Naive thymus-derived CD4-positive, alpha-beta T cell (primary cell): ENCODE data around the gene SNRNP25. TPM values are rescaled to one million over a fixed set of nuclear protein-coding genes. Genes with fewer than 3 reads are reported as not detected.
A peak's percentile ranks its signal among the peaks of the same experiment; 100 is the strongest.

Experiments used
- ATAC-seq: fragments of 150-1000 bp; cut with Tn5 transposase; 2 replicates; pipeline ENCODE4 v1.10.0; 2021; ENCODE audit warnings: mild to moderate bottlenecking, moderate library complexity
- CTCF ChIA-PET: fragments of 350-600 bp; sonication (Branson Sonifier 250); formaldehyde crosslinking; loops from one replicate; lab custom pipeline; 2021; ENCODE audit warnings: antibody characterized with exemption; lab: Charles Lee
- POLR2A ChIA-PET: fragments of 350-600 bp; sonication (Branson Sonifier 250); formaldehyde crosslinking; loops from one replicate; lab custom pipeline; 2021; ENCODE audit warnings: antibody characterized with exemption, inconsistent platforms; lab: Charles Lee
- DNase-seq, 9 donors: peaks; one replicate each; pipeline versions ENCODE4 v3.0.0 to v3.0.0-alpha.2; 2020 to 2022; ENCODE audit warnings: mixed read lengths in 1 of 9
- H3K27ac ChIP-seq: one replicate; pipeline ENCODE4 v1.7.0; 2013; ENCODE audit warnings: mild to moderate bottlenecking, low read depth, low read length, moderate library complexity
- H3K27me3 ChIP-seq, 2 donors: one replicate each; pipeline ENCODE4 v1.7.0; 2013; ENCODE audit warnings: low read length in 2 of 2, mild to moderate bottlenecking in 2 of 2, moderate library complexity in 2 of 2; ENCODE audit not compliant: control insufficient read depth in 2 of 2, insufficient read depth in 2 of 2
- H3K36me3 ChIP-seq, 3 experiments: 1 replicate in 2 of 3; 2 replicates in 1 of 3; pipeline ENCODE4 v1.7.0; 2013; ENCODE audit warnings: low read length in 3 of 3, mild to moderate bottlenecking in 3 of 3, moderate library complexity in 1 of 3; ENCODE audit not compliant: insufficient read depth in 3 of 3, control insufficient read depth in 2 of 3
- H3K4me1 ChIP-seq, 2 donors: one replicate each; pipeline ENCODE4 v1.7.0; 2013; ENCODE audit warnings: low read length in 2 of 2, mild to moderate bottlenecking in 2 of 2, moderate library complexity in 1 of 2; ENCODE audit not compliant: control insufficient read depth in 2 of 2, insufficient read depth in 2 of 2
- H3K4me3 ChIP-seq: 2 replicates; pipeline ENCODE4 v1.7.0; 2013; ENCODE audit warnings: mild to moderate bottlenecking, low read length
- H3K9me3 ChIP-seq, 3 experiments: 1 replicate in 2 of 3; 2 replicates in 1 of 3; pipeline ENCODE4 v1.7.0; 2013; ENCODE audit warnings: low read length in 3 of 3; ENCODE audit not compliant: control insufficient read depth in 2 of 3
- H3K27ac Mint-ChIP-seq, 9 donors: one replicate each; pipeline ENCODE4 v1.8.0; 2020 to 2022; ENCODE audit warnings: mixed read lengths in 9 of 9, mild to moderate bottlenecking in 8 of 9, moderate library complexity in 5 of 9, inconsistent platforms in 2 of 9
- H3K27me3 Mint-ChIP-seq, 5 donors: one replicate each; pipeline ENCODE4 v1.8.0; 2021 to 2022; ENCODE audit warnings: mixed read lengths in 5 of 5, mild to moderate bottlenecking in 1 of 5
- H3K36me3 Mint-ChIP-seq, 5 donors: one replicate each; pipeline ENCODE4 v1.8.0; 2020 to 2022; ENCODE audit warnings: mixed read lengths in 5 of 5, mild to moderate bottlenecking in 3 of 5, inconsistent platforms in 1 of 5
- H3K4me1 Mint-ChIP-seq, 7 donors: one replicate each; pipeline ENCODE4 v1.8.0; 2020 to 2022; ENCODE audit warnings: mixed read lengths in 7 of 7, mild to moderate bottlenecking in 3 of 7, inconsistent platforms in 1 of 7
- H3K4me3 Mint-ChIP-seq, 10 donors: one replicate each; pipeline ENCODE4 v1.8.0; 2020 to 2022; ENCODE audit warnings: mild to moderate bottlenecking in 10 of 10, mixed read lengths in 10 of 10, moderate library complexity in 6 of 10, inconsistent platforms in 2 of 10
- H3K9me3 Mint-ChIP-seq, 11 donors: one replicate each; pipeline ENCODE4 v1.8.0; 2020 to 2022; ENCODE audit warnings: mixed read lengths in 11 of 11, mild to moderate bottlenecking in 4 of 11, inconsistent platforms in 1 of 11, moderate library complexity in 1 of 11
- intact Hi-C, 2 donors: fragments of 100-400 bp; cut with micrococcal nuclease; formaldehyde crosslinking; loops; one replicate each; pipeline ENCODE4 v1.15.1; 2023
- microRNA-seq: library from miRNA; unstranded; fragments of <30 nt; microRNA quantifications from one replicate; pipeline ENCODE4 v1.2.0, GENCODE V29; 2022; ENCODE audit warnings: borderline microRNAs expressed
- polyA plus RNA-seq, 2 donors: library from polyadenylated mRNA; unstranded; fragments of 300-500 nt; fragmentation: Illumina TruSeq; gene quantifications; one replicate each; pipeline ENCODE4 v1.2.3, GENCODE V29; 2021
- total RNA-seq, 6 experiments: library from RNA in 5 of 6; stranded (reverse) in 5 of 6; gene quantifications; 1 replicate in 5 of 6; 2 replicates in 1 of 6; pipeline ENCODE4 v1.2.3 and lab custom pipeline; 2021 to 2026

The SNRNP25 gene
- total and polyA plus RNA-seq, 7 experiments from 2014 or later = 9.8 to 57.4 (median 12.3) TPM

- Mint-ChIP-seq H3K27ac (no peak overlapping the region), H3K36me3 (peaks cover 0 to 18% (median 0%) of the 10 kb centered on the region in 5 donors)
- POLR2A ChIA-PET = interaction anchor here (0.8 kb wide), 1 partner anchor 8 kb away, joined by 3 read pairs; no protein-coding TSS in a partner anchor
Observed at GRCh38 chr16:105521-105920, 51.9 kb downstream of the SNRNP25 start.

DNA sequence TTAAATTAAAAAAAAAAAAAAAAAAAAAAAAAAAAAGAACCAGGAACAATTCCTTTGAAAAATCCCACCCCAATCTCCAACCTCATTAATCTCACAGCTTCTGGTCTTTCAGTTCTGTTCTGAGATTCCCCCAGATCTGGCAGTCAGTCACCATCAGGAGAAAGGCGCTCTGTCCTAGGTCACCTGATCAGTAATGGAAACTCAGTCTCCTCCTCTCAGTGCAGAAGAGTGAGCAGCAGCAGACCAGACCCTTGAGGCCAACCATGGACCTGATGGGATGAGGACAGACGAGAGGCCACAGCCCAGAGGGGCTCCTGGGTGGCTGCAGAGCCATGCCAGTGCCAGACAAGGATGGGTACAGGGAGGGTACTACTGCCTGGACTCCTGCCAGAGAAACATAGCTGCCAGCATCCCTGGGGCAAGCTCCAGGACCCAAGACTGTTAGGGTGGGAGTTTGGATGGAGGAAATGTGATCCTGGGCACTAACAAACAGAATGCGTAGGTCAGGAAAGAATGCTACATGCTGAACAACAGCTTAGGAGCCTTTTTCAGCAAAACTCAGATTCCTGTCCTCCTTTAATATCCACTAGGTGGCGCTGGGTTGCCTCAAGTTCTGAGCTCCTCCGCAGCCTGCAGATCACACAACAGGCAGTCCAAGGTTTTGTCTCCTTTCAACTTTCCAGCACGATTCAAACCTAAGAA, 53.1 kb downstream of the SNRNP25 start:
- no peaks in the 10 kb centered on the region for H3K27me3 ChIP-seq
- intact Hi-C loops = loop anchor here (1.0 to 2.0 kb wide), 4 partner anchors 74 to 296 kb away; partner anchors contain the start of gene HBQ1 (in 1 of the 2)
- H3K9me3 ChIP-seq = no peaks in the 10 kb centered on the region
- H3K4me3 ChIP-seq = no peak overlapping the region
- no peaks in the 10 kb centered on the region for H3K27me3 Mint-ChIP-seq
- peaks cover 0 to 18% (median 3%) of the 10 kb centered on the region in 5 donors for H3K36me3 Mint-ChIP-seq
- no peak overlapping the region for H3K27ac ChIP-seq
- H3K4me3 Mint-ChIP-seq = no peak overlapping the region
- peak overlapping the region in 3 of 9 donors; percentile 6 to 62 (median 39) for H3K27ac Mint-ChIP-seq
- peaks cover 0 to 38% (median 0%) of the 10 kb centered on the region in 3 experiments for H3K36me3 ChIP-seq
- peak in 8 of 9 donors; percentile 37 to 73 (median 64) for DNase-seq
- POLR2A ChIA-PET = interaction anchor here (0.7 to 1.7 kb wide), 4 partner anchors 11 to 255 kb away, joined by 3 to 10 read pairs (median 4); no protein-coding TSS in a partner anchor
- CTCF ChIA-PET = interaction anchor here (0.8 to 3.8 kb wide), 16 partner anchors 10 to 343 kb away, joined by 3 to 35 read pairs (median 4); partner anchors contain the start of gene HBQ1
- peaks cover 0 to 7% (median 4%) of the 10 kb centered on the region in 7 donors for H3K4me1 Mint-ChIP-seq
- peaks cover 0 to 1% (median 0%) of the 10 kb centered on the region in 11 donors for H3K9me3 Mint-ChIP-seq
- H3K4me1 ChIP-seq = no peaks in the 10 kb centered on the region
- peak; percentile 89 for ATAC-seq

More at GRCh38 chr16:105521-105920, 51.9 kb downstream of the SNRNP25 start:
- DNase-seq (no peak), ATAC-seq (no peak)
- H3K4me1 Mint-ChIP-seq = peaks cover 0 to 7% (median 4%) of the 10 kb centered on the region in 7 donors
- no peak overlapping the region for H3K4me3 ChIP-seq
- intact Hi-C loops = no loop called here
- peaks cover 0 to 32% (median 0%) of the 10 kb centered on the region in 3 experiments for H3K36me3 ChIP-seq
- H3K27me3 Mint-ChIP-seq = no peaks in the 10 kb centered on the region
- H3K4me1 ChIP-seq = no peaks in the 10 kb centered on the region
- peaks cover 0 to 1% (median 0%) of the 10 kb centered on the region in 11 donors for H3K9me3 Mint-ChIP-seq
- no peaks in the 10 kb centered on the region for H3K27me3 ChIP-seq
- CTCF ChIA-PET = interaction anchor here (1.4 to 3.8 kb wide), 4 partner anchors 10 to 257 kb away, joined by 4 to 35 read pairs (median 10); no protein-coding TSS in a partner anchor
- H3K9me3 ChIP-seq = no peaks in the 10 kb centered on the region
- no peak overlapping the region for H3K27ac ChIP-seq
- no peak overlapping the region for H3K4me3 Mint-ChIP-seq

Small RNA genes lying within 50 kb of the gene (microRNA-seq; reads per million reads assigned to microRNA genes)
- not detected for gene MIR6859-4

Other genes with a start within 250 kb of the SNRNP25 start
- 10 to 100 TPM in 4 of 5 experiments, 1 to 10 TPM in 1; 8.5 to 45.4 (median 18.9) TPM for gene POLR3K, start 220 bp upstream of the SNRNP25 start, total RNA-seq
- 10 to 100 TPM; 20.4 to 28.6 TPM for gene POLR3K, start 220 bp upstream of the SNRNP25 start, polyA plus RNA-seq
- 1 to 10 TPM in 1 of 5 experiments, under 1 TPM in 1, not detected in 3; 0.66 to 1.6 TPM for gene RHBDF1, start 18.8 kb downstream of the SNRNP25 start, total RNA-seq
- gene RHBDF1, start 18.8 kb downstream of the SNRNP25 start, polyA plus RNA-seq = not detected
- gene MPG, start 24.4 kb downstream of the SNRNP25 start, total RNA-seq = 10 to 100 TPM; 17.5 to 59.5 (median 25.4) TPM
- gene MPG, start 24.4 kb downstream of the SNRNP25 start, polyA plus RNA-seq = 10 to 100 TPM; 50.5 to 52.3 TPM
- gene NPRL3, start 84.8 kb downstream of the SNRNP25 start, total RNA-seq = 10 to 100 TPM; 33.7 to 53.1 (median 38.0) TPM
- gene NPRL3, start 84.8 kb downstream of the SNRNP25 start, polyA plus RNA-seq = 10 to 100 TPM in 1 of 2 donors, 1 to 10 TPM in 1; 9.9 to 19.6 TPM
- gene HBZ, start 98.8 kb downstream of the SNRNP25 start, total RNA-seq = not detected
- not detected for gene HBZ, start 98.8 kb downstream of the SNRNP25 start, polyA plus RNA-seq
- not detected for gene HBM, start 112.2 kb downstream of the SNRNP25 start, total RNA-seq
- not detected for gene HBM, start 112.2 kb downstream of the SNRNP25 start, polyA plus RNA-seq
- 10 to 100 TPM in 1 of 5 experiments, 1 to 10 TPM in 1, under 1 TPM in 1, not detected in 2; 0.68 to 10.4 (median 1.1) TPM for gene HBA2, start 119.0 kb downstream of the SNRNP25 start, total RNA-seq
- gene HBA2, start 119.0 kb downstream of the SNRNP25 start, polyA plus RNA-seq = under 1 TPM in 1 of 2 donors, not detected in 1; 0.63 TPM
- gene HBA1, start 122.9 kb downstream of the SNRNP25 start, total RNA-seq = 10 to 100 TPM in 1 of 5 experiments, 1 to 10 TPM in 2, not detected in 2; 1.1 to 33.5 (median 2.2) TPM
- not detected for gene HBA1, start 122.9 kb downstream of the SNRNP25 start, polyA plus RNA-seq
- gene HBQ1, start 126.6 kb downstream of the SNRNP25 start, total RNA-seq = not detected
- gene HBQ1, start 126.6 kb downstream of the SNRNP25 start, polyA plus RNA-seq = not detected
- 100 to 1,000 TPM in 4 of 5 experiments, 10 to 100 TPM in 1; 64.7 to 177 (median 154) TPM for gene LUC7L, start 175.6 kb downstream of the SNRNP25 start, total RNA-seq
- gene LUC7L, start 175.6 kb downstream of the SNRNP25 start, polyA plus RNA-seq = 10 to 100 TPM in 1 of 2 donors, 1 to 10 TPM in 1; 6.9 to 16.3 TPM
- 10 to 100 TPM; 30.4 to 43.9 (median 32.9) TPM for gene FAM234A, start 181.0 kb downstream of the SNRNP25 start, total RNA-seq
- 10 to 100 TPM; 31.3 to 42.2 TPM for gene FAM234A, start 181.0 kb downstream of the SNRNP25 start, polyA plus RNA-seq
- gene RGS11, start 222.1 kb downstream of the SNRNP25 start, total RNA-seq = under 1 TPM in 2 of 5 experiments, not detected in 3; 0.17 to 0.22 TPM
- gene RGS11, start 222.1 kb downstream of the SNRNP25 start, polyA plus RNA-seq = not detected
- 1 to 10 TPM in 3 of 5 experiments, not detected in 2; 1.2 to 2.1 (median 1.4) TPM for gene ARHGDIG, start 226.8 kb downstream of the SNRNP25 start, total RNA-seq
- gene ARHGDIG, start 226.8 kb downstream of the SNRNP25 start, polyA plus RNA-seq = not detected
- under 1 TPM in 1 of 5 experiments, not detected in 4; 0.42 TPM for gene PDIA2, start 229.3 kb downstream of the SNRNP25 start, total RNA-seq
- not detected for gene PDIA2, start 229.3 kb downstream of the SNRNP25 start, polyA plus RNA-seq